Stimulated activated memory B cell treated with anti-CD40 and anti-IgM and Interleukin-4, amounts not matched to agents 10 μg/mL and 1 μg/mL and 100 μg/mL, for 72 hours (primary cell): ENCODE measurements around the gene FAM9B.
A peak's percentile ranks its signal among the peaks of the same experiment; 100 is the strongest.

Experiments
- ATAC-seq: fragments of 150-1000 bp; cut with Tn5 transposase; 2 replicates; pipeline ENCODE4 v1.10.0; 2021
- H3K27ac Mint-ChIP-seq: one replicate; pipeline ENCODE4 v1.8.0; 2022; ENCODE audit warnings: mild to moderate bottlenecking, mixed read lengths
- H3K27me3 Mint-ChIP-seq: one replicate; pipeline ENCODE4 v1.8.0; 2022; ENCODE audit warnings: mixed read lengths
- H3K36me3 Mint-ChIP-seq: one replicate; pipeline ENCODE4 v1.8.0; 2022; ENCODE audit warnings: mixed read lengths
- H3K4me1 Mint-ChIP-seq: one replicate; pipeline ENCODE4 v1.8.0; 2022; ENCODE audit warnings: mixed read lengths
- H3K4me3 Mint-ChIP-seq: one replicate; pipeline ENCODE4 v1.8.0; 2022; ENCODE audit warnings: mild to moderate bottlenecking, moderate library complexity, mixed read lengths
- H3K9me3 Mint-ChIP-seq: one replicate; pipeline ENCODE4 v1.8.0; 2022; ENCODE audit warnings: mixed read lengths

The FAM9B gene

GRCh38 chrX:9033989-9034388 is at the start of gene FAM9B:
Gene FAM9B (minus strand): TSS chrX:9034127. CDS start chrX:9032986, 1,141 bp downstream.
- Mint-ChIP-seq H3K4me3 (no peak within 1 kb of the TSS), H3K9me3 (peaks cover 3% of the 10 kb centered on the region), H3K36me3 (no peaks in the 10 kb centered on the region)

DNA sequence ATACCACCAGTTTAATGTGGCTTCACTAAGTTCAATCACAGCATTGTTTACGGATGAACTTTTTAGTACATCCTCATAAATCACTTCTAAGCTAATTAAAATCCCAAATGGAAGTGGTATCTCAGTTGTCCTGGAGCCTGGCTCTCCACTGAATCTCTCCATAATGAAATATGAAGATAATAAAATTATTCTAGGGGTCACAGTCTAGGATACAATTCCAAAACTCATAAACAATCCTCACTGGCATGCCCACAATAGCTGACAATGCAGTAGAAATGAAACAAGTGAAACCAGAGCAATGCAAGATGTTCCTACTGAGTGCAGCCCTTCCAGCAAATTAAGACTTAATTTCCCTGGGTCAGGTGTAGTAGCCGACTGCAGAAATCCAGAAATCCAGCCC is 47.3 kb upstream of the FAM9B start:
- Mint-ChIP-seq H3K4me1 (no peaks in the 10 kb centered on the region), H3K9me3 (peaks cover 7% of the 10 kb centered on the region), H3K4me3 (no peak overlapping the region), H3K36me3 (no peaks in the 10 kb centered on the region), H3K27ac (no peak overlapping the region), H3K27me3 (peaks cover 9% of the 10 kb centered on the region)
- no peak for ATAC-seq

More at GRCh38 chrX:9033989-9034388, at the start of gene FAM9B:
- H3K27me3 Mint-ChIP-seq = no peaks in the 10 kb centered on the region
- H3K4me1 Mint-ChIP-seq = peaks cover 4% of the 10 kb centered on the region
- ATAC-seq = no peak
- no peak within 1 kb of the TSS for H3K27ac Mint-ChIP-seq

DNA sequence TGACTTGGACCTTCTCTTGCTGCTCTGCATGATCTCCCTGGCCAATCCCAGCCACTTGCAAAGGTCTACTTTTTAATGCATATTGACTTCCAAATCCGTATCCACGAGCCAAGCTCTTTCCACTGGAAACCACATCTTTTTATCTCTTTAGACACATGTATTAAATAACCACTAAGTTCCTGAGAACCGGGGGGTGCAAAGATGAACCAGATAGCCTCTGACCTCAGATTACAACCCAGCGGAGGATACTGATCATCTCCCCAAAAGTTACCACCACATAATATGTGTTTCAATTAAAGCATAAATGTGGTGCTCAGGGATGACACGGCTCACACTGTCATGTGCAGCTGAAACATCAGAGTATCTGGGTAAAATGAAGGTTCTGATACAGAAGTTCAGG is 40.4 kb upstream of the FAM9B start:
- no peak overlapping the region for H3K27ac Mint-ChIP-seq
- peaks cover 22% of the 10 kb centered on the region for H3K27me3 Mint-ChIP-seq
- ATAC-seq = no peak
- H3K4me1 Mint-ChIP-seq = no peaks in the 10 kb centered on the region
- H3K9me3 Mint-ChIP-seq = peaks cover under 1% of the 10 kb centered on the region
- no peaks in the 10 kb centered on the region for H3K36me3 Mint-ChIP-seq
- no peak overlapping the region for H3K4me3 Mint-ChIP-seq

DNA sequence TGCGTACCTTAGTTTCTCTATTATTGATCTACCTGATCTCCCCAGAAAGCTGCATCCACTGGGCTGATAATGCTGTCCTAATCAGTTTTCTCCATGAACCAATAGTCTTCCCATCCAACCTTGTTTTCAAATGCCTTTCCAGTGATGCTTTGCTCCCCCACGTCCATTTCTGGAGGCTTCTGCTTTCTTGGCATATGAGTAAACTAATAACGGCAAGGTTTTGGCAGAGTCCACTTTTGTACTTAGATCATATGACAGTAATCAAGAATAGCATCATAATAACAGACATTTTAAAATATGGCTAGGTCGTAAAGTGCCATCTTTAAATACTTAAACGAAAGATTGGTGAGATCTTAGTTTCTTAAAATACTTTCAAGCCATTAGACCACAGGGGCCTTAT is 38.4 kb upstream of the FAM9B start:
- no peak overlapping the region for H3K4me3 Mint-ChIP-seq
- H3K27ac Mint-ChIP-seq = no peak overlapping the region
- no peak for ATAC-seq
- no peaks in the 10 kb centered on the region for H3K4me1 Mint-ChIP-seq
- no peaks in the 10 kb centered on the region for H3K9me3 Mint-ChIP-seq
- H3K36me3 Mint-ChIP-seq = no peaks in the 10 kb centered on the region
- H3K27me3 Mint-ChIP-seq = peaks cover 22% of the 10 kb centered on the region

DNA sequence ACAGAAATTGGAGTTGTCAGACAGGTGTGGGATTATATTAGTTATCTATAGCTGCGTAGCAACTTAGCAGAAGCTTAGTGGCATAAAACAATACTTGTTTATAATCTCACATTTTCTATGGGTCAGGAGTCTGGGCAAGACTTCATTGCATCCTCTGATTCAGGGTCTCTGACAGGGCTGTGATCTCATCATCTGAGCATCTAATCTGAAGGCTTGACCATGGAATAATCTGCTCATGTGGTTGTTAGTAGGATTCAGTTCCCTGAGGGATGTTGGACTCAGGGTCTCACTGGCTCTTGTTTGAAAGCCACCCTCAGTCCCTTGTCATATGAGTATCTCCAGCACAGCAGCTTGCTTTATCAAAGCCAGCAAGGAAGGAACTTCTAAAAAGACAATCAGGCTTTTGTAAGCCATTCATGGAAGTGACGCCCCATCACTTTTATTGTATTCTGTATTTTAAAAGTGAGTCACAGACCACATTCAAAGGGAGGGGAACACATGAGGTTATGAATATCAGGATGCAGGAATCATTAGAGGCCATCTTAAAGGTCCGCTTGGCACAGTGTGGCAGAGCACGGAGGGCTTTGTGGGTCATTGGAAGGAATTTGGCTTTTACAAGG is 37.2 kb upstream of the FAM9B start:
- H3K36me3 Mint-ChIP-seq = no peaks in the 10 kb centered on the region

DNA sequence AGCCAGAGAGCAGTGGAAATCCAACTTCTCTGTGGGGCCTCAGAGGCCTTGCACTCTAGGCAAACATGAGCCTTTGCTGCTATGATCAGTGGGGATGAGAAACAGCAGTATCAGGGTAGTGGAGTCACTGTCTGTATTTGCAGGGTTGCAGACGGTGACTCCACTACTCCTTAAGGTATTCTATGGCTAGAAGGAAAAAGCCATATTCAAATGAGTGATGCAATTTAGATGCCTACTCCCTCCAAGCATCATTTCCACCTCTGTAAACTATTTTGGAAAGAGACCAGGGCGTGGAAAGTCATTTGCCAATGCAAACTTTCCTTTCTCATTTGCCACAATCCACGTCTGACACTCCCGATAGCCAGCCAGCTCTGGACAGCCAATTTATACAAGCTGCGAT is 35.6 kb upstream of the FAM9B start:
- ATAC-seq = no peak
- peaks cover 25% of the 10 kb centered on the region for H3K27me3 Mint-ChIP-seq
- H3K4me3 Mint-ChIP-seq = no peak overlapping the region
- no peak overlapping the region for H3K27ac Mint-ChIP-seq
- H3K9me3 Mint-ChIP-seq = peaks cover 3% of the 10 kb centered on the region
- H3K4me1 Mint-ChIP-seq = no peaks in the 10 kb centered on the region
- no peaks in the 10 kb centered on the region for H3K36me3 Mint-ChIP-seq

More for the DNA sequence above, 37.2 kb upstream of the FAM9B start:
- no peak for ATAC-seq
- Mint-ChIP-seq H3K27ac (no peak overlapping the region), H3K9me3 (peaks cover 2% of the 10 kb centered on the region), H3K27me3 (peaks cover 27% of the 10 kb centered on the region), H3K4me1 (no peaks in the 10 kb centered on the region), H3K4me3 (no peak overlapping the region)

GRCh38 chrX:9064694-9065093 is 30.8 kb upstream of the FAM9B start:
- Mint-ChIP-seq H3K27me3 (peaks cover 8% of the 10 kb centered on the region), H3K4me1 (no peaks in the 10 kb centered on the region), H3K9me3 (peaks cover 3% of the 10 kb centered on the region), H3K4me3 (no peak overlapping the region), H3K36me3 (no peaks in the 10 kb centered on the region), H3K27ac (no peak overlapping the region)
- no peak for ATAC-seq

DNA sequence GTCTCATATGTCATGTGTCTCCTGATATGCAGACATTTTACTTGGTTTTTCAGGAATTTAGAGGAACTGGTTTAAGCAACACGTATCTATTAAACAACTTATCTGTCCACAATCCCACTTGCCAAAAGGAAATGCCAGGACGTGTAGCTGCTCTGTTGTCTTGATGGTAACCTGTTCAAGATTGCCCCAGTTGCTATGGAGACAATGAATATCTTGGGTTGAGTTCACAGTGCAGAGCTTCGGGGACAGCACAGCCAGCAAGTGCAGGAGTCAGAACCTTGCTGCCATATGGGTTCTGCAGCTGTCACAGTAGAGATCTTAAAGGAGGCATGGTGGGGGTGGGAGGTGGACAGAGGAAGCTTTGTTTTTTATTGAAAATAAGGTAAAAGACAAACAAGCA is 28.7 kb upstream of the FAM9B start:
- Mint-ChIP-seq H3K4me3 (no peak overlapping the region), H3K9me3 (peaks cover 3% of the 10 kb centered on the region), H3K36me3 (no peaks in the 10 kb centered on the region), H3K27ac (no peak overlapping the region), H3K4me1 (no peaks in the 10 kb centered on the region), H3K27me3 (peaks cover 8% of the 10 kb centered on the region)
- ATAC-seq = no peak

DNA sequence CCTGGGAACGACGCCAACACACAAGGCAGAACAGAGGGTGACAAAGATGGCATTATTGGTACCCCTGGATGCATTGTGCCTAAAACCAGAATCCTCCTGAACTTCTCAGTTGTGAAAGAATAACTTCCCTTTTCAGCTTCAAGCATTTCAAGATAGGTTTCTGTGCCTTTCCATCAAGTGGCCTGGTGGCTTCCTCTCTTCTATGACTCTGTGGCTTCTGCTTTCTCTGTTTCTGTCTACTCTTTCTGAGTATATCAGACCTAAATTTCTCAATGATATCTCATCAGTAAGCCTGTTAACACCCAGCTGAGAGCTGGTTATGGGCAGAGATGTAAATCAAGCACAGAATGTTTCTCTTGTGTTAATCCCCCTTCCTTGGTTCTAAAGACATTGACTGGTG is 21.4 kb upstream of the FAM9B start:
- no peak overlapping the region for H3K27ac Mint-ChIP-seq
- ATAC-seq = peak; percentile 63
- no peaks in the 10 kb centered on the region for H3K27me3 Mint-ChIP-seq
- H3K4me1 Mint-ChIP-seq = peaks cover 11% of the 10 kb centered on the region
- no peak overlapping the region for H3K4me3 Mint-ChIP-seq
- no peaks in the 10 kb centered on the region for H3K9me3 Mint-ChIP-seq
- H3K36me3 Mint-ChIP-seq = no peaks in the 10 kb centered on the region

- no peak for ATAC-seq
Measured at GRCh38 chrX:9052081-9052480, 18.2 kb upstream of the FAM9B start.

DNA sequence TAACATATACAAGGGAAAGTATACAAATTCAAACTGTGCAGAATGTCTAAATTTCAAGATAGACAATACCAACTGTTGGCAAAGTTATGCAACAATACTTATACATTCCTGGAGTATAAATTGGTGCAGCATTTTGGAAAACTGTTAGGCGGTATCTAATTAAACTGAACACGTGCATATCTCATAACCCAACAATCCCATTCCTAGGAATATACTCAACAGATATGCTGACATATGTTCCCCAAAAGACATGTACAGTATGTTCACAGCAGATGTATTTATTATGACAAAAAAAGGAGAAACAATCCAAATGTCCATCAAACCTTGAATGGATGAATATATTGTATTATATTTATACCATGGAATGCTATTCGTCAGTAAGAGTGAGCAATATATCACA is 16.4 kb upstream of the FAM9B start:
- peaks cover 5% of the 10 kb centered on the region for H3K4me1 Mint-ChIP-seq

More at GRCh38 chrX:9052081-9052480, 18.2 kb upstream of the FAM9B start:
- no peaks in the 10 kb centered on the region for H3K27me3 Mint-ChIP-seq
- H3K4me1 Mint-ChIP-seq = peaks cover 11% of the 10 kb centered on the region
- no peak overlapping the region for H3K27ac Mint-ChIP-seq
- no peaks in the 10 kb centered on the region for H3K9me3 Mint-ChIP-seq
- no peak overlapping the region for H3K4me3 Mint-ChIP-seq
- no peaks in the 10 kb centered on the region for H3K36me3 Mint-ChIP-seq

GRCh38 chrX:9048801-9049200 is 14.9 kb upstream of the FAM9B start:
- Mint-ChIP-seq H3K36me3 (no peaks in the 10 kb centered on the region), H3K27ac (no peak overlapping the region), H3K4me3 (no peak overlapping the region), H3K27me3 (no peaks in the 10 kb centered on the region), H3K9me3 (no peaks in the 10 kb centered on the region), H3K4me1 (no peaks in the 10 kb centered on the region)
- ATAC-seq = no peak

More for the DNA sequence above, 16.4 kb upstream of the FAM9B start:
- Mint-ChIP-seq H3K36me3 (no peaks in the 10 kb centered on the region), H3K27ac (no peak overlapping the region), H3K27me3 (no peaks in the 10 kb centered on the region), H3K9me3 (no peaks in the 10 kb centered on the region), H3K4me3 (no peak overlapping the region)
- no peak for ATAC-seq

- ATAC-seq = no peak
- H3K4me1 Mint-ChIP-seq = no peaks in the 10 kb centered on the region
- no peak overlapping the region for H3K27ac Mint-ChIP-seq
- peaks cover 3% of the 10 kb centered on the region for H3K9me3 Mint-ChIP-seq
- H3K27me3 Mint-ChIP-seq = no peaks in the 10 kb centered on the region
- H3K36me3 Mint-ChIP-seq = no peaks in the 10 kb centered on the region
- H3K4me3 Mint-ChIP-seq = no peak overlapping the region
Measured at GRCh38 chrX:9038244-9038643, 4.3 kb upstream of the FAM9B start.

DNA sequence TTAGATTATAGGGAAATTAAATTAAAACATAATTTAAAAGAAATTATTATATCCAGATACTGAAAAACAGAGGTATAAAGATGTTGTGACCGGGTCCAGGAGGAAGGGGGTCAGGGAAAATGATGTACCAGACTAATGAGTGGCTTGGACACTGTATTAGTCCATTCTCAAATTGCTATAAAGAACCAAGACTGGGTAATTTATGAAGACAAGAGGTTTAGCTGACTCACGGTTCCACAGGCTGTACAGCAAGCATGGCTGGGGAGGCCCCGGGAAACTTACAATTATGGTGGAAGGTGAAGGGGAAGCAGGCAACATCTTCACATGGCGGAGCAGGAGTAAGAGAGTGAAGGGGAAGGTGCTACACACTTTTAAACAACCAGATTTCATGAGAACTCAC is 3.4 kb upstream of the FAM9B start:
- H3K9me3 Mint-ChIP-seq = peaks cover 3% of the 10 kb centered on the region
- no peak for ATAC-seq
- H3K4me1 Mint-ChIP-seq = no peaks in the 10 kb centered on the region
- no peak overlapping the region for H3K4me3 Mint-ChIP-seq
- no peaks in the 10 kb centered on the region for H3K36me3 Mint-ChIP-seq
- H3K27ac Mint-ChIP-seq = no peak overlapping the region
- H3K27me3 Mint-ChIP-seq = no peaks in the 10 kb centered on the region

DNA sequence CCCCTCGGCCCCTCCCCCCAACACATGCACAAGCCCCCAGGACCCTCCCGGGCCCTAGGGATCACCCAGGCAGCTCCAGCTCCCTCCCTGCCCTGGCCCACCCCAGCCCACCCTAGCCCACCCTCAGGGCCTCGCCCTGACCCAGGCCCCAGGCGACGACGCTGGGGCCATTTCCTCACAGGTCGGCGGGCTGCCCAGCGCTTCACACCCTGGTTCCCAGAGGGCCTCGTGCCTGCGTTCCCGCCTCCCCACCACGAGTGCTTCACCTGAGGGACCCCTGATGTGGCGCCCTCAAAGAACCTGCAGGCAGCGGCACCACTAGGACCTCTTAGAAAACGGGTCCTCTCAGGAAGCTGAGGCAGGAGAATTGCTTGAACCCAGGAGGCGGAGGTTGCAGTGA is 341 bp downstream of the FAM9B start:
- peaks cover 3% of the 10 kb centered on the region for H3K9me3 Mint-ChIP-seq
- no peaks in the 10 kb centered on the region for H3K27me3 Mint-ChIP-seq
- no peak overlapping the region for H3K4me3 Mint-ChIP-seq
- no peak overlapping the region for H3K27ac Mint-ChIP-seq
- H3K36me3 Mint-ChIP-seq = no peaks in the 10 kb centered on the region
- peaks cover 6% of the 10 kb centered on the region for H3K4me1 Mint-ChIP-seq
- ATAC-seq = no peak

DNA sequence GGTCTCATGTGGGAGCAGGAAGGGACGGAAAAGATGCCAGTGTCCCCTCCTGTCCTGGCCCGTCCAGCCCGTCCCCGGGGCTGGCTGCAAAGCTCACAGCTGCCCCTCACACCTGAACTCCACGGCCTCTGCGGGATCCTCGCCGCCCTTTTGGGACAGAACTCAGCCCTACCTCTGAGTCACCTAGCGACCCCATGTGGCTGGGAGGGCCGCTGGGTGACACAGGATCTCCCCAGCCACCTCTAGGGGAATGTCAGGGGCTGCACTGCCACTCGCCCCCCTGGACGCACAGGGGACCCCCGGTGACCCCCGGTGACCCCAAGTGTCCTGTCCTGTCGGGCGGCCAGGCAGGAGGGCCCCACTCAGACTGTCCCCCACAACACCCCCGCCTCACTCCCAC is 748 bp downstream of the FAM9B start:
- ATAC-seq = no peak
- Mint-ChIP-seq H3K4me3 (no peak overlapping the region), H3K36me3 (no peaks in the 10 kb centered on the region), H3K4me1 (peaks cover 6% of the 10 kb centered on the region), H3K27me3 (no peaks in the 10 kb centered on the region), H3K9me3 (peaks cover 3% of the 10 kb centered on the region), H3K27ac (no peak overlapping the region)

DNA sequence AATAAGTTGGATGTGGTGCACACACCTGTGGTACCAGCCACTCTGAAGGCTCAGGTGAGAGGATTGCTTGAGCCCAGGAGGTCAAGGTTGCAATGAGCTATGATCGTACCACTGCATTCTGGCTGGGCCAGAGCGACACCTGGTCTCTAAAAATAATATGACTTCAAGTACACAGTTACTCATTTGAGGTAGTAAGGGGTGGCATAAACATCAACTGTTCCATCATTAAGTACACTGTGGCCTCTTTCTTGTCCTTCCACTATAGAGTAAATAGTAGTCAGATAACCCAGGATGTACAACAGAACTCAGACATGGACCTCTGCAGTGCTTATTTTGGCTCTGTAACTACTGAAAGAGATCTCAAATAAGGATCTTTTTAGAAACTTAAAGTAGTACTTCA is 10.6 kb downstream of the FAM9B start:
- H3K9me3 Mint-ChIP-seq = no peaks in the 10 kb centered on the region
- H3K27ac Mint-ChIP-seq = no peak overlapping the region
- no peak overlapping the region for H3K4me3 Mint-ChIP-seq
- H3K27me3 Mint-ChIP-seq = no peaks in the 10 kb centered on the region
- H3K36me3 Mint-ChIP-seq = no peaks in the 10 kb centered on the region
- no peak for ATAC-seq
- no peaks in the 10 kb centered on the region for H3K4me1 Mint-ChIP-seq
